Measurements from ENCODE around the gene OSBPL3.
A peak's percentile ranks its signal among the peaks of the same experiment; 100 is the strongest.

The OSBPL3 gene

GRCh38 chr7:24881623-24882022 lies 98.4 kb downstream of the OSBPL3 start:
- FAIRE-seq (no peak), DNase-seq (ENCODE audit: insufficient read length, low spot score) (no peak)
- no peak for TF ChIP-seq SPI1 (IDR thresholded peaks at IDR 0.05; ENCODE audit: low read depth, low read length)
- TF ChIP-seq TAF1 (IDR thresholded peaks at IDR 0.05; ENCODE audit: low read depth, low read length) = no peak
- TF ChIP-seq POU2F2 (IDR thresholded peaks at IDR 0.05; ENCODE audit: low read depth, low read length) = no peak
- TF ChIP-seq PAX5 (IDR thresholded peaks at IDR 0.05; ENCODE audit: insufficient read depth, low read length, severe bottlenecking) = no peak
- TF ChIP-seq POLR2A (IDR thresholded peaks at IDR 0.05; ENCODE audit: low read depth, low read length) = no peak
- no peak for TF ChIP-seq POLR2AphosphoS5 (IDR thresholded peaks at IDR 0.05; ENCODE audit: low read depth, low read length)

GRCh38 chr7:24880886-24881285 lies 99.1 kb downstream of the OSBPL3 start:
- TF ChIP-seq TAF1 (IDR thresholded peaks at IDR 0.05; ENCODE audit: low read depth, low read length) (no peak), PAX5 (IDR thresholded peaks at IDR 0.05; ENCODE audit: insufficient read depth, low read length, severe bottlenecking) (no peak), POLR2A (IDR thresholded peaks at IDR 0.05; ENCODE audit: low read depth, low read length) (no peak), POU2F2 (IDR thresholded peaks at IDR 0.05; ENCODE audit: low read depth, low read length) (no peak), POLR2AphosphoS5 (IDR thresholded peaks at IDR 0.05; ENCODE audit: low read depth, low read length) (no peak), SPI1 (IDR thresholded peaks at IDR 0.05; ENCODE audit: low read depth, low read length) (no peak)
- FAIRE-seq (no peak), DNase-seq (ENCODE audit: insufficient read length, low spot score) (no peak)

- TF ChIP-seq POLR2A (IDR thresholded peaks at IDR 0.05; ENCODE audit: low read depth, low read length) (no peak), SPI1 (IDR thresholded peaks at IDR 0.05; ENCODE audit: low read depth, low read length) (no peak), POU2F2 (IDR thresholded peaks at IDR 0.05; ENCODE audit: low read depth, low read length) (no peak), POLR2AphosphoS5 (IDR thresholded peaks at IDR 0.05; ENCODE audit: low read depth, low read length) (no peak), TAF1 (IDR thresholded peaks at IDR 0.05; ENCODE audit: low read depth, low read length) (no peak), PAX5 (IDR thresholded peaks at IDR 0.05; ENCODE audit: insufficient read depth, low read length, severe bottlenecking) (no peak)
- no peak for DNase-seq (ENCODE audit: insufficient read length, low spot score)
- peak; percentile 48 for FAIRE-seq
Observed at GRCh38 chr7:24879291-24879690, 100.7 kb downstream of the OSBPL3 start.

GRCh38 chr7:24877790-24878311 lies 102.1 kb downstream of the OSBPL3 start:
- TF ChIP-seq POLR2A (IDR thresholded peaks at IDR 0.05; ENCODE audit: low read depth, low read length) (0 out of 2 replicates have a peak, but pooled peaks have one; percentile 5), SPI1 (IDR thresholded peaks at IDR 0.05; ENCODE audit: low read depth, low read length) (peak; percentile 82), PAX5 (IDR thresholded peaks at IDR 0.05; ENCODE audit: insufficient read depth, low read length, severe bottlenecking) (no peak), TAF1 (IDR thresholded peaks at IDR 0.05; ENCODE audit: low read depth, low read length) (no peak), POU2F2 (IDR thresholded peaks at IDR 0.05; ENCODE audit: low read depth, low read length) (peak; percentile 86), POLR2AphosphoS5 (IDR thresholded peaks at IDR 0.05; ENCODE audit: low read depth, low read length) (0 out of 2 replicates have a peak, but pooled peaks have one; percentile 25)
- DNase-seq (ENCODE audit: insufficient read length, low spot score) (peak; percentile 15), FAIRE-seq (peak; percentile 97)

GRCh38 chr7:24874791-24875190 lies 105.2 kb downstream of the OSBPL3 start:
- DNase-seq (ENCODE audit: insufficient read length, low spot score) = no peak
- TF ChIP-seq POLR2A (IDR thresholded peaks at IDR 0.05; ENCODE audit: low read depth, low read length) (no peak), POLR2AphosphoS5 (IDR thresholded peaks at IDR 0.05; ENCODE audit: low read depth, low read length) (no peak), TAF1 (IDR thresholded peaks at IDR 0.05; ENCODE audit: low read depth, low read length) (no peak), POU2F2 (IDR thresholded peaks at IDR 0.05; ENCODE audit: low read depth, low read length) (no peak), PAX5 (IDR thresholded peaks at IDR 0.05; ENCODE audit: insufficient read depth, low read length, severe bottlenecking) (no peak), SPI1 (IDR thresholded peaks at IDR 0.05; ENCODE audit: low read depth, low read length) (no peak)
- FAIRE-seq = peak; percentile 74

- TF ChIP-seq POLR2AphosphoS5 (IDR thresholded peaks at IDR 0.05; ENCODE audit: low read depth, low read length) (no peak), SPI1 (IDR thresholded peaks at IDR 0.05; ENCODE audit: low read depth, low read length) (no peak), PAX5 (IDR thresholded peaks at IDR 0.05; ENCODE audit: insufficient read depth, low read length, severe bottlenecking) (no peak), TAF1 (IDR thresholded peaks at IDR 0.05; ENCODE audit: low read depth, low read length) (no peak)
- DNase-seq (ENCODE audit: insufficient read length, low spot score) (no peak), FAIRE-seq (no peak)
Observed at GRCh38 chr7:24873944-24874343, 106.0 kb downstream of the OSBPL3 start.

- TF ChIP-seq SPI1 (IDR thresholded peaks at IDR 0.05; ENCODE audit: low read depth, low read length) (peak; percentile 97), PAX5 (IDR thresholded peaks at IDR 0.05; ENCODE audit: insufficient read depth, low read length, severe bottlenecking) (no peak), POLR2A (IDR thresholded peaks at IDR 0.05; ENCODE audit: low read depth, low read length) (no peak)
- no peak for DNase-seq (ENCODE audit: insufficient read length, low spot score)
- no peak for FAIRE-seq
Observed at GRCh38 chr7:24871770-24872169, 108.2 kb downstream of the OSBPL3 start.

- TF ChIP-seq POLR2AphosphoS5 (IDR thresholded peaks at IDR 0.05; ENCODE audit: low read depth, low read length) = no peak
- TF ChIP-seq POLR2A (IDR thresholded peaks at IDR 0.05; ENCODE audit: low read depth, low read length) = no peak
- TF ChIP-seq SPI1 (IDR thresholded peaks at IDR 0.05; ENCODE audit: low read depth, low read length) = no peak
- TF ChIP-seq PAX5 (IDR thresholded peaks at IDR 0.05; ENCODE audit: insufficient read depth, low read length, severe bottlenecking) = no peak
- TF ChIP-seq POU2F2 (IDR thresholded peaks at IDR 0.05; ENCODE audit: low read depth, low read length) = no peak
- no peak for TF ChIP-seq TAF1 (IDR thresholded peaks at IDR 0.05; ENCODE audit: low read depth, low read length)
- no peak for DNase-seq (ENCODE audit: insufficient read length, low spot score)
- FAIRE-seq = peak; percentile 59
Observed at GRCh38 chr7:24870766-24871165, 109.2 kb downstream of the OSBPL3 start.

GRCh38 chr7:24869572-24869971 lies 110.4 kb downstream of the OSBPL3 start:
- TF ChIP-seq POU2F2 (IDR thresholded peaks at IDR 0.05; ENCODE audit: low read depth, low read length) = no peak
- TF ChIP-seq TAF1 (IDR thresholded peaks at IDR 0.05; ENCODE audit: low read depth, low read length) = no peak
- TF ChIP-seq PAX5 (IDR thresholded peaks at IDR 0.05; ENCODE audit: insufficient read depth, low read length, severe bottlenecking) = no peak
- TF ChIP-seq POLR2AphosphoS5 (IDR thresholded peaks at IDR 0.05; ENCODE audit: low read depth, low read length) = no peak
- FAIRE-seq = no peak
- DNase-seq (ENCODE audit: insufficient read length, low spot score) = no peak

- FAIRE-seq (no peak), DNase-seq (ENCODE audit: insufficient read length, low spot score) (no peak)
- TF ChIP-seq TAF1 (IDR thresholded peaks at IDR 0.05; ENCODE audit: low read depth, low read length) (no peak), PAX5 (IDR thresholded peaks at IDR 0.05; ENCODE audit: insufficient read depth, low read length, severe bottlenecking) (no peak), POLR2A (IDR thresholded peaks at IDR 0.05; ENCODE audit: low read depth, low read length) (no peak), POU2F2 (IDR thresholded peaks at IDR 0.05; ENCODE audit: low read depth, low read length) (no peak), POLR2AphosphoS5 (IDR thresholded peaks at IDR 0.05; ENCODE audit: low read depth, low read length) (no peak), SPI1 (IDR thresholded peaks at IDR 0.05; ENCODE audit: low read depth, low read length) (no peak)
Observed at GRCh38 chr7:24868741-24869140, 111.2 kb downstream of the OSBPL3 start.
